ENCODE results near the gene ZNF813. TPM values are rescaled to one million over a fixed set of nuclear protein-coding genes. Genes with fewer than 3 reads are reported as not detected.
"Not testable (repeated sequence)": the region's sequence is repeated elsewhere in the genome, so short reads cannot be mapped to it uniquely, and the experiment has no call there.

ZNF813 gene
- total RNA-seq, 1 experiment from 2014 or later, result 0.61 TPM

- Mint-ChIP-seq H3K4me3 (ENCODE audit: unreplicated experiment) (no peak overlapping the region), H3K27me3 (ENCODE audit: insufficient read depth, unreplicated experiment) (no peaks in the 10 kb centered on the region), H3K27ac (ENCODE audit: low read depth, unreplicated experiment) (no peak overlapping the region), H3K36me3 (ENCODE audit: insufficient read depth, unreplicated experiment) (no peaks in the 10 kb centered on the region), H3K4me1 (ENCODE audit: insufficient read depth, unreplicated experiment) (no peaks in the 10 kb centered on the region), H3K9me3 (ENCODE audit: unreplicated experiment) (peaks cover 20% of the 10 kb centered on the region)
- ChIA-PET CTCF (no interaction called here), POLR2A (no interaction called here)
- intact Hi-C loops (cut with micrococcal nuclease), result no loop called here
- BruUV-seq (replicated peaks), result no TSS peak
- TF ChIP-seq CTCF (IDR thresholded peaks at IDR 0.05; ENCODE audit: unreplicated experiment), result no peak
- no peak for DNase-seq (ENCODE audit: unreplicated experiment)
Measured at GRCh38 chr19:53509845-53510244, 42.3 kb downstream of the ZNF813 start.

GRCh38 chr19:53511357-53511756 lies 43.8 kb downstream of the ZNF813 start:
- ChIA-PET POLR2A (no interaction called here), CTCF (no interaction called here)
- Mint-ChIP-seq H3K36me3 (ENCODE audit: insufficient read depth, unreplicated experiment) (no peaks in the 10 kb centered on the region), H3K27me3 (ENCODE audit: insufficient read depth, unreplicated experiment) (no peaks in the 10 kb centered on the region), H3K4me3 (ENCODE audit: unreplicated experiment) (no peak overlapping the region), H3K9me3 (ENCODE audit: unreplicated experiment) (peaks cover 15% of the 10 kb centered on the region), H3K4me1 (ENCODE audit: insufficient read depth, unreplicated experiment) (no peaks in the 10 kb centered on the region), H3K27ac (ENCODE audit: low read depth, unreplicated experiment) (no peak overlapping the region)
- no peak for DNase-seq (ENCODE audit: unreplicated experiment)
- intact Hi-C loops (cut with micrococcal nuclease), result no loop called here
- no TSS peak for BruUV-seq (replicated peaks)
- no peak for TF ChIP-seq CTCF (IDR thresholded peaks at IDR 0.05; ENCODE audit: unreplicated experiment)

- intact Hi-C loops (cut with micrococcal nuclease), result no loop called here
- Mint-ChIP-seq H3K27ac (ENCODE audit: low read depth, unreplicated experiment) (no peak overlapping the region), H3K36me3 (ENCODE audit: insufficient read depth, unreplicated experiment) (no peaks in the 10 kb centered on the region), H3K27me3 (ENCODE audit: insufficient read depth, unreplicated experiment) (no peaks in the 10 kb centered on the region), H3K4me3 (ENCODE audit: unreplicated experiment) (no peak overlapping the region), H3K4me1 (ENCODE audit: insufficient read depth, unreplicated experiment) (no peaks in the 10 kb centered on the region), H3K9me3 (ENCODE audit: unreplicated experiment) (peaks cover 10% of the 10 kb centered on the region)
- DNase-seq (ENCODE audit: unreplicated experiment), result peak; percentile 17
- peak; percentile 19 for TF ChIP-seq CTCF (IDR thresholded peaks at IDR 0.05; ENCODE audit: unreplicated experiment)
- ChIA-PET POLR2A (no interaction called here), CTCF (interaction anchor here (0.6 to 1.0 kb wide), 3 partner anchors 9 to 1076 kb away, joined by 3 to 7 read pairs (median 3); no protein-coding TSS in a partner anchor)
- no TSS peak for BruUV-seq (replicated peaks)
Measured at GRCh38 chr19:53511933-53512374, 44.4 kb downstream of the ZNF813 start.

- H3K27ac Mint-ChIP-seq (ENCODE audit: low read depth, unreplicated experiment); BruUV-seq (replicated peaks); CTCF ChIA-PET; H3K4me3 Mint-ChIP-seq (ENCODE audit: unreplicated experiment); intact Hi-C loops (cut with micrococcal nuclease); H3K36me3 Mint-ChIP-seq (ENCODE audit: insufficient read depth, unreplicated experiment); H3K9me3 Mint-ChIP-seq (ENCODE audit: unreplicated experiment); DNase-seq (ENCODE audit: unreplicated experiment); H3K4me1 Mint-ChIP-seq (ENCODE audit: insufficient read depth, unreplicated experiment); H3K27me3 Mint-ChIP-seq (ENCODE audit: insufficient read depth, unreplicated experiment); POLR2A ChIA-PET: not testable (repeated sequence)
Measured at GRCh38 chr19:53515047-53515446, 47.5 kb downstream of the ZNF813 start.
